Liver (tissue), 3 donors: ENCODE data around the gene ENHO.

Experiments used
- ATF3 ChIP-seq: IDR thresholded peaks from 2 replicates; pipeline ENCODE4 v1.6.1; 2016; ENCODE audit warnings: antibody characterized with exemption
- FOXA1 ChIP-seq: IDR thresholded peaks from 2 replicates; pipeline ENCODE4 v1.6.1; 2016; ENCODE audit warnings: antibody characterized with exemption
- GABPA ChIP-seq, 2 donors: IDR thresholded peaks in 1 of 2; conservative IDR thresholded peaks in 1 of 2; 2 replicates each; pipeline ENCODE4 v1.6.1; 2016; ENCODE audit warnings: antibody characterized with exemption in 2 of 2, mild to moderate bottlenecking in 1 of 2, moderate library complexity in 1 of 2
- NR2F2 ChIP-seq: IDR thresholded peaks from 2 replicates; pipeline ENCODE4 v1.6.1; 2016; ENCODE audit warnings: antibody characterized with exemption
- RAD21 ChIP-seq, 2 donors: IDR thresholded peaks; 2 replicates each; pipeline ENCODE4 v1.6.1; 2016; ENCODE audit warnings: antibody characterized with exemption in 2 of 2, mild to moderate bottlenecking in 2 of 2
- RXRA ChIP-seq, 2 donors: IDR thresholded peaks; 2 replicates each; pipeline ENCODE4 v1.6.1; 2017 to 2018; ENCODE audit warnings: antibody characterized with exemption in 2 of 2, mild to moderate bottlenecking in 1 of 2
- TAF1 ChIP-seq: conservative IDR thresholded peaks from 2 replicates; pipeline ENCODE4 v1.6.1; 2016; ENCODE audit warnings: antibody characterized with exemption, mild to moderate bottlenecking
- YY1 ChIP-seq: IDR thresholded peaks from 2 replicates; pipeline ENCODE4 v1.6.1; 2016; ENCODE audit warnings: antibody characterized with exemption, mild to moderate bottlenecking
- TF ChIP-seq, protein P1 (sequence below): fragments of 150-350 bp; IDR thresholded peaks from 2 replicates; pipeline ENCODE4 v1.5.1; 2017; ENCODE audit warnings: improper control_type of control experiment, low read depth, low read length; ENCODE audit not compliant: missing input control
- TF ChIP-seq, protein P2 (sequence below): IDR thresholded peaks from 2 replicates; pipeline ENCODE4 v1.6.1; 2016; ENCODE audit warnings: antibody characterized with exemption
- donor health status: healthy.
- donor health status: healthy.

DNA sequence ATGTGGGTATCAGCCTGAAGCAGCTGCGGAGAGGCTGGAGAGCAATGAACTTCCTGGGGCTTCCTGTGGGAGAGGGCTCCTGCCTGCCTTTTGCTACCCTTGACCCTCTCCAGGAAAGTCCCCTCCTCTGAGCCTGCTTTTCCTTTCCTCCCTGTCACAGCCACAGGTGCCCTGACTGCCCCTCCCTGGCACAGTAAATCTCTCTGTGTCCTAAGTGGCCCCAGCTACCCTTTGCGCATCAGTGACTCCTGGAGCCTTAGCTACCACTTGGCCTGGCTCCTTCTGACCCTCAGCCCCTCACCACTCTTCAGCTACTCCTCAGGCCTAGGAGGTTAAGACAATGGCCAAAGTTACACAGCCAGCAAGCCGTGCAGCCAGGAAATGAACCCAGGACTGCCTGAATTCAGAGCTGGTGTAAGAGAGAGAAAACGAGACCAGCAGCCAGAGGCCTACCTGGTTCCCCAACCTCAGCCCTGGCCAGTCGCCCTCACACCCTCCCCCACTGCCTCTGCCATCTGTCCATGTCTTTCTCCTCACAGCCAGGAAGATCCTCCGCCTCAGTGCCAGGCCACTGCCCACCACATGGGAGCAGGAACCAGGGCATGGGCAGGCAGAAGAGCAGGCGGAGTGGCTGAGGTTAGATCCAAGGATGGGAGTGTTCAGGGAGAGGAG, 48.2 kb upstream of the ENHO start:
- TF ChIP-seq FOXA1 (no peak), ATF3 (no peak), RAD21 (IDR thresholded peaks at IDR 0.05) (no peak), NR2F2 (no peak), GABPA (IDR thresholded peaks at IDR 0.05 in 1 of 2, conservative IDR thresholded peaks at IDR 0.05 in 1 of 2) (no peak), RXRA (IDR thresholded peaks at IDR 0.05) (no peak), TAF1 (no peak), YY1 (no peak)
- TF ChIP-seq, protein P1, sequence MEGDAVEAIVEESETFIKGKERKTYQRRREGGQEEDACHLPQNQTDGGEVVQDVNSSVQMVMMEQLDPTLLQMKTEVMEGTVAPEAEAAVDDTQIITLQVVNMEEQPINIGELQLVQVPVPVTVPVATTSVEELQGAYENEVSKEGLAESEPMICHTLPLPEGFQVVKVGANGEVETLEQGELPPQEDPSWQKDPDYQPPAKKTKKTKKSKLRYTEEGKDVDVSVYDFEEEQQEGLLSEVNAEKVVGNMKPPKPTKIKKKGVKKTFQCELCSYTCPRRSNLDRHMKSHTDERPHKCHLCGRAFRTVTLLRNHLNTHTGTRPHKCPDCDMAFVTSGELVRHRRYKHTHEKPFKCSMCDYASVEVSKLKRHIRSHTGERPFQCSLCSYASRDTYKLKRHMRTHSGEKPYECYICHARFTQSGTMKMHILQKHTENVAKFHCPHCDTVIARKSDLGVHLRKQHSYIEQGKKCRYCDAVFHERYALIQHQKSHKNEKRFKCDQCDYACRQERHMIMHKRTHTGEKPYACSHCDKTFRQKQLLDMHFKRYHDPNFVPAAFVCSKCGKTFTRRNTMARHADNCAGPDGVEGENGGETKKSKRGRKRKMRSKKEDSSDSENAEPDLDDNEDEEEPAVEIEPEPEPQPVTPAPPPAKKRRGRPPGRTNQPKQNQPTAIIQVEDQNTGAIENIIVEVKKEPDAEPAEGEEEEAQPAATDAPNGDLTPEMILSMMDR = no peak
- TF ChIP-seq, protein P2, sequence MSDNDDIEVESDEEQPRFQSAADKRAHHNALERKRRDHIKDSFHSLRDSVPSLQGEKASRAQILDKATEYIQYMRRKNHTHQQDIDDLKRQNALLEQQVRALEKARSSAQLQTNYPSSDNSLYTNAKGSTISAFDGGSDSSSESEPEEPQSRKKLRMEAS = no peak
